NT2/D1 (cell line): ENCODE data around the gene SFI1.

Experiments
- YY1 ChIP-seq: IDR thresholded peaks from 2 replicates; pipeline ENCODE4 v1.6.1; 2011; ENCODE audit not compliant: insufficient read length, insufficient read depth
- ZNF274 ChIP-seq: IDR thresholded peaks from 2 replicates; pipeline ENCODE4 v1.6.1; 2011; ENCODE audit warnings: mild to moderate bottlenecking, low read depth, low read length

GRCh38 chr22:31569126-31569525, 72.8 kb downstream of the SFI1 start:
- TF ChIP-seq YY1 = no peak
- TF ChIP-seq ZNF274 = no peak
